DND-41 (cell line): ENCODE results near the gene WDR77.

ENCODE experiments used
- ATAC-seq: fragments of 200-7000 bp; cut with Tn5 transposase; 3 replicates; pipeline ENCODE4 v1.9.1; 2021; ENCODE audit warnings: low read depth; ENCODE audit not compliant: insufficient read depth
- DNase-seq: peaks from one replicate; pipeline ENCODE4 v3.0.0-alpha.2; 2020
- H2AFZ ChIP-seq: 2 replicates; pipeline ENCODE4 v1.6.0; 2012; ENCODE audit warnings: low read depth, low read length
- H3K27ac ChIP-seq: 2 replicates; pipeline ENCODE4 v1.5.1; 2012; ENCODE audit warnings: low read length, inconsistent platforms
- H3K27me3 ChIP-seq: fragments of 200-600 bp; sonication (generic); 2 replicates; pipeline ENCODE4 v1.6.0; 2012; ENCODE audit warnings: low read length, mild to moderate bottlenecking, inconsistent platforms; ENCODE audit not compliant: insufficient read depth, poor library complexity
- H3K36me3 ChIP-seq: 2 replicates; pipeline ENCODE4 v1.5.1; 2012; ENCODE audit warnings: low read length, inconsistent platforms; ENCODE audit not compliant: insufficient read depth
- H3K4me1 ChIP-seq: 2 replicates; pipeline ENCODE4 v1.5.1; 2012; ENCODE audit warnings: mild to moderate bottlenecking, low read length; ENCODE audit not compliant: insufficient read depth
- H3K4me2 ChIP-seq: 2 replicates; pipeline ENCODE4 v1.6.0; 2012; ENCODE audit warnings: mild to moderate bottlenecking, moderate library complexity, low read length, inconsistent platforms; ENCODE audit not compliant: insufficient read depth
- H3K4me3 ChIP-seq, 2 experiments: fragments of 200-600 bp in 1 of 2; shearing (Covaris generic) in 1 of 2; 2 replicates each; pipeline ENCODE4 v1.5.1; 2012 to 2016; ENCODE audit warnings: inconsistent platforms in 2 of 2, low read length in 2 of 2, mild to moderate bottlenecking in 2 of 2, low read depth in 1 of 2, moderate library complexity in 1 of 2
- H3K79me2 ChIP-seq: 2 replicates; pipeline ENCODE4 v1.6.0; 2012; ENCODE audit warnings: low read length, inconsistent platforms; ENCODE audit not compliant: insufficient read depth
- H3K9ac ChIP-seq: 2 replicates; pipeline ENCODE4 v1.6.0; 2012; ENCODE audit warnings: low read depth, mild to moderate bottlenecking, inconsistent platforms, low read length, moderate library complexity
- H3K9me3 ChIP-seq: 2 replicates; pipeline ENCODE4 v1.5.1; 2012; ENCODE audit warnings: low read length, moderate library complexity, mild to moderate bottlenecking, inconsistent platforms; ENCODE audit not compliant: insufficient read depth, severe bottlenecking
- H4K20me1 ChIP-seq: 2 replicates; pipeline ENCODE4 v1.6.0; 2012; ENCODE audit warnings: low read length; ENCODE audit not compliant: insufficient read depth
- CTCF ChIP-seq: IDR thresholded peaks from 2 replicates; pipeline ENCODE4 v1.5.1; 2012; ENCODE audit warnings: borderline replicate concordance, low read length, moderate library complexity, mild to moderate bottlenecking; ENCODE audit not compliant: poor library complexity, severe bottlenecking; ENCODE audit errors: extremely low read depth
- EZH2 ChIP-seq: IDR thresholded peaks from 3 replicates; pipeline ENCODE4 v1.6.1; 2012; ENCODE audit warnings: borderline replicate concordance, low read depth, mild to moderate bottlenecking, moderate library complexity, low read length, inconsistent platforms; ENCODE audit not compliant: severe bottlenecking

WDR77 gene

DNA sequence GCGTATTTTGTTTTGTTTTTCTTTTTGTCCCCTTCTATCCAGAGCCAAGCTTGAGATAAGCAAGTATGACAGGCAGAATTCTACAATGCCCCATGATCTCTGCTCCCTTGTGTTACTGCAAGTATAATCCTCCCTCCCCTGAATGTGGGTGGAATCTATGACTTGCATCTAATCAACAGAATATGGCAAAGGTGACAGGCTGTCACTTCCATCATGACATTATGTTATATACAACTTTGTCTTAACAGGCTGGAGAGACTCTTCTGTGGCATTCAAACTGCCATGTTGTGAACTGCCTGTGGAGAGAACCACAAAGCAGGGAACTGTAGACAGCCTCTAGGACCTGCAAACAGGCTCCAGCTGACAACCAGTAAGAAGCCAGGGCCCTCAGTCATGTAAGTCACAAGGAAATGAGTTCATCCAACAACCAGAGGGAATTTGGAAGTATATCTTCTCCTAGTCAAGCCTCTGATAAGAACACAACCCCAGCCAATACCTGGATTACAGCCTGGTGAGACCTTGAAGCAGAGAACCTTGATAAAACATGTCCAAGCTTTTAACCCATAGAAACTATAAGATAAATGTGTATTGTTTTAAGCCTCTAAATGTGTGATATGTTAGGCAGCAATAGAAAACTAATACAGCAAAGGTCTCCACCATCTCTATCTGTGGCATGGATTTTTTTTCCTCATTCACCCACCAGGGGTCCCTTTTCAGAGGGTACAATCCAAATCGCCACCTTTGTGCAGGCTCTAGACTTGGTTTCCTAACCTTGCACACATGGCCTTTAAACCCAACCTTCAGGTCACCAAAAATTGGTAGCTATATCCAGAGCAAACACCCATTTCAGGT is 19.0 kb upstream of the WDR77 start:
- Histone ChIP-seq H3K9ac (no peak overlapping the region), H3K9me3 (no peaks in the 10 kb centered on the region), H4K20me1 (no peaks in the 10 kb centered on the region), H3K79me2 (no peaks in the 10 kb centered on the region), H3K36me3 (peaks cover 38% of the 10 kb centered on the region; the same call in 1 of the 2 replicates), H3K27me3 (no peaks in the 10 kb centered on the region), H3K4me2 (no peak overlapping the region), H3K4me1 (peaks cover 19% of the 10 kb centered on the region), H3K4me3 (no peak overlapping the region), H2AFZ (no peak overlapping the region), H3K27ac (no peak overlapping the region)
- no peak for DNase-seq
- ATAC-seq = no peak
- TF ChIP-seq EZH2 (no peak), CTCF (peak; percentile 22)

DNA sequence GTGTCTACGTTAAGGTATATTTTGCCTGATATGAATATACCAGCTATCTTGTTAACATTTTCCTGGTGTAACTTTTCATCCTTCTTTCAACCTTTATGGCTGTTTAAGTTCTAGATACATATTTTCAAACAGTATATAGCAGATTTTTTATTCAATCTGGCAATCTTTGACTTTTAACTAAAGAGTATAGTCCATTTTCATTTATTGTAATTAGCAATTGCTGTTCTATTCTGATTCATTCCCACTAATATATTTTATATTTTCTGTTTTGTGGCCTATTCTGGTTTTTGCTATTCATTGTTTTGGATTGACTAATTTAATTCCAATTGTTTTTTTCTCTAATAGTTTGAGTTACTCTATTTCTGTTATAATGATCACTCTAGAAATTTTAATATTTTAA is 17.4 kb upstream of the WDR77 start:
- Histone ChIP-seq H3K36me3 (peaks cover 52% of the 10 kb centered on the region), H3K4me3 (no peak overlapping the region), H3K9me3 (no peaks in the 10 kb centered on the region)

GRCh38 chr1:111465754-111466153 is 16.7 kb upstream of the WDR77 start:
- H4K20me1 ChIP-seq = no peaks in the 10 kb centered on the region
- H2AFZ ChIP-seq = no peak overlapping the region
- no peak overlapping the region for H3K4me3 ChIP-seq
- no peak overlapping the region for H3K4me2 ChIP-seq
- peaks cover 9% of the 10 kb centered on the region for H3K4me1 ChIP-seq
- H3K27ac ChIP-seq = no peak overlapping the region
- DNase-seq (no peak), ATAC-seq (no peak)
- H3K79me2 ChIP-seq = no peaks in the 10 kb centered on the region
- H3K9ac ChIP-seq = no peak overlapping the region
- TF ChIP-seq CTCF (no peak), EZH2 (no peak)
- H3K27me3 ChIP-seq = no peaks in the 10 kb centered on the region
- H3K36me3 ChIP-seq = peaks cover 59% of the 10 kb centered on the region
- no peaks in the 10 kb centered on the region for H3K9me3 ChIP-seq

More for the DNA sequence above, 17.4 kb upstream of the WDR77 start:
- DNase-seq = no peak
- H2AFZ ChIP-seq = no peak overlapping the region
- H3K4me1 ChIP-seq = peaks cover 16% of the 10 kb centered on the region
- TF ChIP-seq CTCF (no peak), EZH2 (no peak)
- H4K20me1 ChIP-seq = no peaks in the 10 kb centered on the region
- H3K9ac ChIP-seq = no peak overlapping the region
- no peak for ATAC-seq
- H3K27me3 ChIP-seq = no peaks in the 10 kb centered on the region
- no peaks in the 10 kb centered on the region for H3K79me2 ChIP-seq
- no peak overlapping the region for H3K4me2 ChIP-seq
- no peak overlapping the region for H3K27ac ChIP-seq
